Right cardiac atrium (tissue), 5 donors: ENCODE measurements around the gene CEBPA. TPM values are rescaled to one million over a fixed set of nuclear protein-coding genes. Genes with fewer than 3 reads are reported as not detected.

Experiments used
- ATAC-seq, 2 donors: fragments of 200-7000 bp; cut with Tn5 transposase; one replicate each; pipeline versions ENCODE4 v1.8.0 to v1.9.1; 2020; ENCODE audit warnings: moderate library complexity in 2 of 2, mild to moderate bottlenecking in 1 of 2
- DNase-seq, 3 donors: peaks; one replicate each; pipeline ENCODE4 v3.0.0-alpha.2; 2020
- H3K27ac ChIP-seq: one replicate; pipeline ENCODE4 v1.5.1; 2013; ENCODE audit warnings: mild to moderate bottlenecking, low read length, control low read depth, moderate library complexity
- H3K27me3 ChIP-seq: one replicate; pipeline ENCODE4 v1.6.1; 2013; ENCODE audit not compliant: control insufficient read depth, insufficient read depth
- H3K4me1 ChIP-seq: one replicate; pipeline ENCODE4 v1.6.1; 2013; ENCODE audit warnings: low read length; ENCODE audit not compliant: control insufficient read depth, insufficient read depth
- H3K4me3 ChIP-seq: one replicate; pipeline ENCODE4 v1.5.1; 2013; ENCODE audit warnings: low read length, control low read depth
- H3K9me3 ChIP-seq: one replicate; pipeline ENCODE4 v1.6.1; 2013; ENCODE audit warnings: low read length; ENCODE audit not compliant: control insufficient read depth
- WGBS: extraction: QIAGEN DNeasy Blood & Tissue Kit; methylation state at CpG from one replicate; pipeline ENCODE4 v1.1.7; 2013; 5-methylcytosine and 5-hydroxymethylcytosine counted together
- intact Hi-C, 4 donors: fragments of 100-400 bp; cut with DNase I; formaldehyde crosslinking; loops; one replicate each; pipeline versions ENCODE4 v1.11.0 to v1.14.0; 2022 to 2023
- polyA plus RNA-seq: library from polyadenylated mRNA; stranded (reverse); fragments of 200-250 nt; gene quantifications from one replicate; pipeline ENCODE4 v1.2.3, GENCODE V29; 2013
- total RNA-seq, 4 donors: library from RNA; stranded (reverse); fragmentation: NEBNext Ultra II Directional; extraction: Animal tissue kit (Norgen Biotek cat#: 25700); gene quantifications; one replicate each; pipeline ENCODE4 v1.2.1, GENCODE V29; 2021
- donor health status: healthy with polysubstance abuse.
- donor health status: DM: no; HTN: yes; CAD: no.
- donor health status: DM: no; HTN: no; CAD: no.
- donor health status: DM: no; HTN: yes; CAD: no; lungs with severe emphysema.
- donor health status: DM: yes; HTN: yes; CAD: no.

The CEBPA gene
- total and polyA plus RNA-seq, 5 donors: 2.1 to 8.7 (median 3.4) TPM

DNA sequence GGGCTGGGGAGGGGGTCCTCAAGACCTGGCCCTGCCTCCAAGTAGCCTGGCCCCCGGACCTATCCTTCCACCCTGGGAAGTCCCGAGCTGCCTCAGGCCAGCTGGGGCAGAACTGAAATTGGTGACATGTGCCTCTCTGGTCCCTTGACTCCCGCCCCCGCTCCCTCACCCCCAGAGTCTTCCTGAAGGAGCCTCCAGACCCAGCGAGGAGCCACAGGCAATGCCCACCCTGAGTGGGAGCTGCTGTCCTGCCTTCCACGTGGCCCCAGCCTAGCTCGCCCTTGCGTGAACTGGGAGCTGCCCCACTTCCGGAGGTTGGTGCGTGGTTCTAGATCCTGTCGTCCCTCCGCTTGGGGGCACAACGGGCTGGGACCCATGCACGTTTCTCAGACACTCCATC is 34.6 kb downstream of the CEBPA start:
- DNase-seq (peak in 2 of 3 donors; percentile 28 to 38), ATAC-seq (no peak)
- no peaks in the 10 kb centered on the region for H3K9me3 ChIP-seq
- no peaks in the 10 kb centered on the region for H3K27me3 ChIP-seq
- H3K4me3 ChIP-seq: no peak overlapping the region
- WGBS: 59% methylated on average over 14 of the region's 14 CpGs
- intact Hi-C loops: no loop called here
- no peaks in the 10 kb centered on the region for H3K4me1 ChIP-seq
- no peak overlapping the region for H3K27ac ChIP-seq

DNA sequence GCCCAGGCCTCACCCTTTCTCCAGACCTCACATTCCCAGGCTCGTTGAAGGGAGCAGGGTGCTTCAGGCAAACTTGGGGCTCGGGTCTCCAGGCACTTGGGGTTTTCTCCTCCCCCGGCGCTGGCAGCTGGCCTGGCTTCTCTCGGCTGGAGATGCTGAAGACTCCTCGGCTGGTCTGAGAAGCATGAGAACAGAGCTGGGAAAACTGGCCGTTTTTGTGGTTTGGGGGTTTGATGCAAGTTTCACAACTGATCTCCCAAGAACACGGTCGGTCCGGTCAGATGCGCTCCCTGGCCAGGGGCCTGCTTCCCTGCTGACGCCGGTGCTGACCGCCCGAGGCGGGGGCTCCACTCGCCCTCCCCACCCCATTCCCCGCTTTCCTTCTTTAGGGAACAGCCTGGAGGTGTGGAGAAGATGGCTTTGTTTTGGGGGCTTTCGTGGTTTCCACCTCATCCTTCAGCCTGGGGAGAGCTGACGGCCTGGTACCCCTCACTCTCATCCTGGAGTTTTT is 35.3 kb downstream of the CEBPA start:
- Histone ChIP-seq H3K4me3 (no peak overlapping the region), H3K9me3 (no peaks in the 10 kb centered on the region), H3K4me1 (no peaks in the 10 kb centered on the region), H3K27ac (no peak overlapping the region), H3K27me3 (no peaks in the 10 kb centered on the region)
- DNase-seq (peak in 1 of 3 donors; percentile 28), ATAC-seq (no peak)
- intact Hi-C loops: no loop called here
- WGBS: 72% methylated on average over 20 of the region's 20 CpGs

DNA sequence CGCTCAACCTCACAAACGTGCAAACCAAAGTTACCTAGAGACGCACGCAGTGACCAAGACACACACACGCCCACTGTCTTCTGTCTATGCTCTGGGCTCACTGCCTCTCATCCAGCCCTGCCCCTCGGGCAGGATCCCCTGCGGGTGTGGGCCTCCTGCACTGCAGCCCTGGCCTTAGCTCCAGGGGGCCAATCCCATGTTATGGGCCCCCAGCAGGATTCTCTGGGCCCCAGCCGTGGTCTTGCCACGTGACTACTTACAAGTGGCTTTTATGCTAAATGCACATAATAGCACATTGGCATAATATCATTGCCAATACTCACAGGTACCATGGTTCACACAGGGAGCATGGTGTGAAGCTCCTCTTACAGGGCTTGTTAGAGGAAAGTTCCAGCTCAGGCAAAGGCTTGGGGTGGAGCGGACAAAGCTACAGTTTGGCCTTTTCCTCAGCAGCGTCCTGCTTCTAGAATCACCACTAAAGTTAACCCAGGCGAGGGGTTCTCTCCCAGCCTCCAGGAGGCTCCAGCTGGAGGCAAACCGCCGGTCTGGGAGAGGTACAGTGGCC is 37.4 kb downstream of the CEBPA start:
- no peak for ATAC-seq
- Histone ChIP-seq H3K27ac (no peak overlapping the region), H3K27me3 (no peaks in the 10 kb centered on the region), H3K4me1 (no peaks in the 10 kb centered on the region), H3K4me3 (no peak overlapping the region), H3K9me3 (no peaks in the 10 kb centered on the region)
- intact Hi-C loops: no loop called here
- WGBS: 89% methylated on average over 14 of the region's 14 CpGs
- DNase-seq: peak in 1 of 3 donors; percentile 16

DNA sequence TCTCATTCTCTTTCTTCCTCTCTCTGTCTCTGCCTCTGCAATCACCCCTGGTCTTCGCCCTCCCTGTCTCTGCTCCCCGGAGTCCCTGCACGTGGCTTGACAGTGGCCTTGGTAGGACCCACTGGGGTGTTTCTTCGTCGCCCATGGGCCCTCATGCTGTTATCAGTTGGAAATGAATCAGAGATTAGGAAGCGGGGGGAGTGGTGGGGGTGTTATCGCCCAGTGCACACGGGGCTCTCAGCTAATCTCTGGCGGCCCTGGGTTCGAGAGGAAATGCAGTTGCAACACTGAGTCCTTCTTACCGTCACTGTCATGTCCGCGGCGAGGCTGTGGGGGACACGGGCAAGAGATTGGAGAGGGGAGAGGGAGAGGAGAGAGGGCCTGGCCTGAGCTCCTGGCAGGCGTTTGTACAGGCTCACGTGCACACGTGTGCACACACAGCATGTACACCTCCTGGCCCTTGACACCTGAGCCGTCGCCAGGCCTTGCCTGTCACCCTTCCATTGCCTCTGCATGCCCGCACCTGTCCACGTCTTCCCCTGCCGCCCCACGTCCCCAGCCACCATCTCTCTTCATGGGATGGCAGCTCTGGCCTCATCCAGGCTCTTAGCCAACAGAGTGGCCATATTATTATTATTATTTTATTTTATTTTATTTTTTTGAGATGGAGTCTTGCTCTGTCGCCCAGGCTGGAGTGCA is 38.9 kb downstream of the CEBPA start:
- H3K27me3 ChIP-seq: no peaks in the 10 kb centered on the region
- ATAC-seq (no peak), DNase-seq (peak in 2 of 3 donors; percentile 42 to 50)
- whole genome bisulfite sequencing: 62% methylated on average over 25 of the region's 25 CpGs
- no peaks in the 10 kb centered on the region for H3K4me1 ChIP-seq
- H3K9me3 ChIP-seq: no peaks in the 10 kb centered on the region
- no peak overlapping the region for H3K27ac ChIP-seq
- intact Hi-C loops: no loop called here
- H3K4me3 ChIP-seq: no peak overlapping the region

DNA sequence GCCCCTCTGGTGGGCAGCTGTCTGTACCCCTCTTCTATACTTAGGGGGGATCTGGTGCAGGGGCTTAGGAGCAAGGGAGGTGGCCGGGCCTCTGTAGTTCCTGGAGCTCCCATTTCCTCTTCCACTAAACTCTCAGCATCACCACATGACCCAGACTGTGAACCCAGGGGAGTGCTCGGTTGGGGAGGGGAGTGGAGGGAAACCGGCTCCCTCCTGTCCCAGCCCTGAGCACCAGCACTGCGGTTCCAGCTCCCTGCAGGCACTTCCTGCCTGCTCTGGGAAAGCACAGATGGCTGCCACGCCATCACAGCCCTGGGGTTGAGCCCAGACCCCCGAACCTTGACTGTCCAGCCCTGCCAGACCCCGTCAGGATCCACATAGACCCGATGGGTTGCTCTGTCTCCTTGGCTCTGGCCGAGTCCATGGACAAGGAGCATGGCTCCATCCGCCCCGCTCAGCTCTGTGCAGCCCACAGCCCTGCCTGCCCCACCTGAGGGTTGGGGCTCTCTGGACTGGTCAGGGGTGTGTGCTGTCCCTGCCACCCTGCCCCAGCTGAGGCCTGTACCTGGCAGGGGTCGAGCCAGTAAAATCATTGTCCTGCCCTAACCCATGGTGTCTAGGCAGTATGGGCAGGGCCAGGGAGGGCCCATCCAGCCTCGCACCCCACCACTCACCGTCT is 40.7 kb downstream of the CEBPA start:
- WGBS: 64% methylated on average over 14 of the region's 14 CpGs
- intact Hi-C loops: no loop called here
- Histone ChIP-seq H3K9me3 (no peaks in the 10 kb centered on the region), H3K4me1 (no peaks in the 10 kb centered on the region), H3K27me3 (no peaks in the 10 kb centered on the region), H3K4me3 (no peak overlapping the region), H3K27ac (no peak overlapping the region)
- ATAC-seq: peak; percentile 30 to 40
- peak in 2 of 3 donors; percentile 33 to 52 for DNase-seq

DNA sequence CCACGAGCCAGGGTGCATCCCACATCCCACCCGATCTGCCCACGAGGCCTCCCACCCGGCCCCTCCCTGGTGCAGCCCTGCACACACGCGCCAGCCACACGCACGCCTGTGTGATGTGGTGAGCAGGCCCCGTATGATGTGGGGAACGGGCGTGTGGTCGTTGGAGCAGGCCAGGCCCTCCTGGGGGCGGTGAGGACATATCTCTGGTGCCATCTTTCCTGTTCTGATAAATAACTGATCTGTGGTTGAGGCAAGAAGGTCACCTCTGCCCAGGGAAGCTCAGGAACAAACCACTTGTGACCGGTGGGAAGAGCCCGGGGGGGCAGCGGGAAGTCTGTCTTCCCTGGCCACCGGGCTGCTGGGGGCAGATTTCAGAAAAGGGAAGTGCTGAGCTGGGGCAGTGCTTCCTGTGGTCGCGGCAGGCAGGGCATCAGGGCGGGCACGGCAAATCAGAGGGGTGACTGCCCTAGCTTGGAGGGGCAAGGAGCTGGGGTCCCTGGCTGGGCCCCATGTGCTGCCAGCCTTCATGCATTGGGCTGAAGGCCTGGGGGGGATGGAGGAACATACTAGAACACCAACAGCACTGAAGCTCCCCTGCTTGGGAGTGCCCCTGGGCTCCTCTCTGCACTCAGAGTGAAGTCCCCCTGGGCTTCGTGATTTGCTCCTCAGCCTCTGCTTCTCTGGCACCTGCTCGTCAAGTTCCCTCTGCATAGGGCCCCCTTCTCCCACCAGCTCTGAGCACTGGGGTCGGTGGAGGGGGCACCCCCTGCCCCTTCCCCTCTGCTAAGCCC is 41.5 kb downstream of the CEBPA start:
- Histone ChIP-seq H3K4me1 (no peaks in the 10 kb centered on the region), H3K27me3 (no peaks in the 10 kb centered on the region), H3K4me3 (no peak overlapping the region), H3K9me3 (no peaks in the 10 kb centered on the region), H3K27ac (no peak overlapping the region)
- 56% methylated on average over 24 of the region's 24 CpGs for WGBS
- DNase-seq: peak in 2 of 3 donors; percentile 72 to 80
- intact Hi-C loops: no loop called here
- ATAC-seq: peak; percentile 20 to 34

DNA sequence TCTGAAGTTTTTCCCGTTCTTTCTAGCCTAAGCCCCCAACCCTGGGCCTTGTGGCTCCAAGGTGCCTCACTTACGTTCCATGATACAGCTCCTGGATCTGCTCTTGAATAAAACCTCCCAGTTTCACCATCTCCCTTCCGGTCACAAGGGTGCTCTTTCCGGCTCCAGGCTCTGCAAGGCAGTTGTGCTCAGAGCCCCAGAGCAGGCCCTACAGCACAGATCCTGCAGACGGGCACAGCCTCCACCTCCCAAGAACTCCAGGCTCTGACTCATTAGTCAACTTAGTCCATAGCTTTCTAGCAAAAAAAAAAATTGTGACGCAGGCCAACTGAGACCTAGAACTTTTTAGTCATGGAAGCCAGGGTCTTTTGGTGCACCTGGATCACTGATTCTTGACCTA is 42.8 kb downstream of the CEBPA start:
- intact Hi-C loops: no loop called here
- no peak overlapping the region for H3K27ac ChIP-seq

DNA sequence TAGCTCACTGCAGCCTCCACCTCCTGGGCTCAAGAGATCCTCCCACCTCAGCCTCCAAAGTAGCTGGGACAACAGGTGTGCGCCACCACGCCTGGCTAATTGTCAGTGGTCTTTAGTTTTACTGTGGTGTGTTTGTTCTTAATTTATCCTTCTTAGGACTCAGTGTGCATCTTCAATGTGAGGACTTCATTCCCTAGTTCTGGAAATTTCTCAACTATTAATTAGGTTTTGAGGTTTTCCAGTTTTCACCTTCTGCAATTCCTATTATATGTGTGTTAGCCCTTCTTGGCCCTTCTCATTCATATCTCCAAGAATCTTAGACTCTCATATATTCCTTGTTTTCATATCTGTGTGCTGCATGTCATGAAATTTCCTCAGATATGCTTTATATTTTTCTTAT is 44.5 kb downstream of the CEBPA start:
- Histone ChIP-seq H3K4me3 (no peak overlapping the region), H3K9me3 (no peaks in the 10 kb centered on the region), H3K27ac (no peak overlapping the region), H3K27me3 (no peaks in the 10 kb centered on the region), H3K4me1 (no peaks in the 10 kb centered on the region)
- DNase-seq (no peak), ATAC-seq (no peak)
- 97% methylated on average over 2 of the region's 2 CpGs for WGBS
- intact Hi-C loops: no loop called here

More for the DNA sequence above, 42.8 kb downstream of the CEBPA start:
- H3K4me3 ChIP-seq: no peak overlapping the region
- no peaks in the 10 kb centered on the region for H3K27me3 ChIP-seq
- DNase-seq (peak in 2 of 3 donors; percentile 42 to 53), ATAC-seq (no peak)
- 75% methylated on average over 6 of the region's 6 CpGs for whole genome bisulfite sequencing
- no peaks in the 10 kb centered on the region for H3K9me3 ChIP-seq
- no peaks in the 10 kb centered on the region for H3K4me1 ChIP-seq

DNA sequence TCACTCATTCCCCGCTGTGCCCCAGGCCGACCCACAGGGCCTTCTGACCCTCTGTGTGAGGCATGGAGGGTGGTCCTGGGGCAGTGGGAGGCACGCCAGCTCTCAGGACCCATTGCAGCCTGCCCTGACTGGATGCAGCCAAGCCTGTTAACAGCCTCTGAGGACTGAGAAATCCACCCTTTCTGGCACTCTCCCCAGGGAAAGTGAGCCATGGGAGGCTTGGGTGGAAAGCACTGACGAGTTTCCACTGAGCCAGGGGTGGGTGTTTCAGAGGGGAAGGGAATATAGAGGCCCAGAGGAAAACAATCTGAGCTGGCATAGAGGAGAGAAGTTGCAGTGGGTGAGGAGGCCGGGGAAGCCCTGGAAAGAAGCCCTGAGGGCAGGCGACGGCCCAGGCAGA is 46.1 kb downstream of the CEBPA start:
- Histone ChIP-seq H3K4me3 (no peak overlapping the region), H3K27me3 (no peaks in the 10 kb centered on the region), H3K27ac (no peak overlapping the region), H3K9me3 (no peaks in the 10 kb centered on the region), H3K4me1 (no peaks in the 10 kb centered on the region)
- ATAC-seq (no peak), DNase-seq (peak in 1 of 3 donors; percentile 39)
- 57% methylated on average over 7 of the region's 7 CpGs for WGBS
- intact Hi-C loops: no loop called here

DNA sequence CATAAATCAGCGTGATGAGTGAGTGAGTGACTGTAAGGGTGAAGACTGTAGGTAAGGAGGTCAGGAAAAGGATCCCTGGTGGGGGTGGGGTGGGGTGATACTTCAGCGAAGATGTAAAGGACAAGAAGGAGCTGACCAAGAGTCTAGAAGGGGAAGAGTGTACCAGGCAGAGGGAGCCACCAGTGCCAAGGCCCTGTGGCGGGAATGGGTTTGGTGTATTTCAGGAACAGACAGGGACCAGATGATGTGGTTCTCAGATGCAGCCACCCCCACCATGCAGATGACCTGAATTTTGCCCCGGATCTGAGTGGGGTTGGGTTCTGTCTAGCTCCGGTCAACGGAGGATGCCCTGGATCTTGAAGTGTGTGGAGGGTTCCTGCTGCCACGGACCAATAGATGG is 46.6 kb downstream of the CEBPA start:
- 82% methylated on average over 7 of the region's 7 CpGs for WGBS
- Histone ChIP-seq H3K27me3 (no peaks in the 10 kb centered on the region), H3K4me1 (no peaks in the 10 kb centered on the region), H3K9me3 (no peaks in the 10 kb centered on the region), H3K4me3 (no peak overlapping the region), H3K27ac (no peak overlapping the region)
- DNase-seq (no peak), ATAC-seq (no peak)
- intact Hi-C loops: no loop called here
